ENCODE measurements around the gene RTP2. TPM values are rescaled to one million over a fixed set of nuclear protein-coding genes. Genes with fewer than 3 reads are reported as not detected.

RTP2 gene
- total and polyA plus RNA-seq, 2 of the 4 experiments (the other 2 are of a cell fraction), result not detected

DNA sequence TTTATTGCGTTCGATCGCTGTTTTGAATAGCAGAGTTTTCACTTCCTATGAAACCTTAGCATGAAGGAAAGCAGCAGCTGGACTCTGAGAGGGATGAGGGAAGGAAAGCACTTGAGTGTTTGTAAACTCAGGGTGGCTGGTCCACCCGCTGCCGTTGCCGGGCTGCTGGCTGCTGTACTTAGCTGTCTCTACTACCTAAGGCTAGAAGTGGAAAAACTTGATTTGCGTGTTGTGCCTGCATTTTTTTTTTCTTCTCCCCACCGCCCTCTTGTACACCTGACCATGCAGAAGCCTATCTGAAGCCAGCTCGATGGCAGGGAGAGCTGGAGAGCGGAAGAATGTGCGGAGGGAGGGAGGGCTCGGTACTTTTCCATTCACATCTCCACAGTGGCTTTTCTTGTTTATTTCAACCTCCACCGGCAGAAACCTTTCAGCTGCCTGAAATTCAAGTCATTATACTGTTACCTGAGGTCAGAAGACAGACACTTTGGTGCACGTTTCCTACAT lies 47.7 kb upstream of the RTP2 start:
- H3K4me3 ChIP-seq (ENCODE audit: insufficient read depth, low read depth, low read length), result peak overlapping the region; percentile 4; the same call in 1 of the 2 replicates
- H3K4ac ChIP-seq (ENCODE audit: low read depth, low read length), result peak overlapping the region; percentile 10
- DNase-seq (peak; percentile 42), ATAC-seq (ENCODE audit: low read depth) (peak; percentile 19; the same call in 1 of the 2 replicates)
- CTCF ChIA-PET, result interaction anchor here (0.6 to 1.3 kb wide), 3 partner anchors 166 to 828 kb away, joined by 3 read pairs; no protein-coding TSS in a partner anchor
- peak overlapping the region in 1 of 2 experiments; percentile 56; a peak in 1 of 4 replicates for H4K8ac ChIP-seq (ENCODE audit: low read depth in 2 of 2, low read length in 2 of 2)
- H3K4me2 ChIP-seq (ENCODE audit: low read depth, low read length), result peak overlapping the region; percentile 41
- in situ Hi-C loops (cut with MboI; ENCODE audit: low sequenced_read_pairs), result no loop called here
- no peaks in the 10 kb centered on the region for H3K36me3 ChIP-seq (ENCODE audit: control insufficient read depth, insufficient read depth, low read length)
- peak overlapping the region; percentile 9; the same call in 1 of the 2 replicates for H2BK120ac ChIP-seq (ENCODE audit: low read depth, low read length)
- H4K91ac ChIP-seq (ENCODE audit: insufficient read depth, low read depth, low read length), result 0 out of 2 replicates have a peak overlapping the region, but pooled peaks have one; percentile 25
- H2BK15ac ChIP-seq (ENCODE audit: low read depth, low read length), result peak overlapping the region; percentile 28; the same call in 2 of the 3 replicates
- peak overlapping the region; percentile 54 for H3K18ac ChIP-seq (ENCODE audit: low read depth, low read length)
- dilution Hi-C loops (cut with HindIII; ENCODE audit: low sequenced_read_pairs, unreplicated experiment), result no loop called here
- no peak overlapping the region for H3K56ac ChIP-seq (ENCODE audit: extremely low read depth, insufficient read depth, low read length)
- H2AFZ ChIP-seq (replicated peaks; ENCODE audit: low read length, poor library complexity), result peak overlapping the region; percentile 78
- no TSS peak for BruUV-seq (replicated peaks)
- peak overlapping the region; percentile 0; the same call in 1 of the 2 replicates for H2AK5ac ChIP-seq (ENCODE audit: low read depth, low read length)
- no peak overlapping the region for H4K5ac ChIP-seq (ENCODE audit: low read depth, low read length)
- peak overlapping the region; percentile 30; the same call in 1 of the 2 replicates for H3K27ac ChIP-seq (ENCODE audit: insufficient read depth, low read length)
- intact Hi-C loops (cut with micrococcal nuclease), result no loop called here
- peak overlapping the region; percentile 34 for H3K9ac ChIP-seq (ENCODE audit: low read depth, low read length)
- no CpG with 5 or more reads among the region's 14 CpGs for WGBS, 2 experiments (ENCODE audit: extremely low coverage in 2 of 2, insufficient read length in 1 of 2)
- POLR2A ChIA-PET (ENCODE audit: unreplicated experiment), result interaction anchor here (0.5 to 0.6 kb wide), 2 partner anchors 16 to 219 kb away, joined by 3 to 5 read pairs; no protein-coding TSS in a partner anchor
- no peak overlapping the region for H2BK20ac ChIP-seq (ENCODE audit: low read depth, low read length)
- H3K27me3 ChIP-seq (ENCODE audit: control insufficient read depth, insufficient read depth, low read length), result no peaks in the 10 kb centered on the region
- H3K4me1 ChIP-seq (ENCODE audit: control insufficient read depth, insufficient read depth, low read length), result peaks cover 4% of the 10 kb centered on the region
- peak overlapping the region; percentile 63; the same call in 1 of the 2 replicates for H3K14ac ChIP-seq (replicated peaks; ENCODE audit: low read depth, low read length)
- no peak overlapping the region for H2BK5ac ChIP-seq (ENCODE audit: low read depth, low read length, poor library complexity, severe bottlenecking)
- no peaks in the 10 kb centered on the region for H3K9me3 ChIP-seq (ENCODE audit: control insufficient read depth, insufficient read depth, low read length)
- no peaks in the 10 kb centered on the region for H3K9me1 ChIP-seq (ENCODE audit: insufficient read depth, low read length)
- TF ChIP-seq MAZ (IDR thresholded peaks at IDR 0.05; ENCODE audit: borderline replicate concordance, low read depth, low read length), result no peak
- no peak for TF ChIP-seq FOS (IDR thresholded peaks at IDR 0.05; ENCODE audit: low read depth, low read length)
- no peak for TF ChIP-seq CHD1 (IDR thresholded peaks at IDR 0.05; ENCODE audit: low read depth, low read length)
- TF ChIP-seq, protein P1, sequence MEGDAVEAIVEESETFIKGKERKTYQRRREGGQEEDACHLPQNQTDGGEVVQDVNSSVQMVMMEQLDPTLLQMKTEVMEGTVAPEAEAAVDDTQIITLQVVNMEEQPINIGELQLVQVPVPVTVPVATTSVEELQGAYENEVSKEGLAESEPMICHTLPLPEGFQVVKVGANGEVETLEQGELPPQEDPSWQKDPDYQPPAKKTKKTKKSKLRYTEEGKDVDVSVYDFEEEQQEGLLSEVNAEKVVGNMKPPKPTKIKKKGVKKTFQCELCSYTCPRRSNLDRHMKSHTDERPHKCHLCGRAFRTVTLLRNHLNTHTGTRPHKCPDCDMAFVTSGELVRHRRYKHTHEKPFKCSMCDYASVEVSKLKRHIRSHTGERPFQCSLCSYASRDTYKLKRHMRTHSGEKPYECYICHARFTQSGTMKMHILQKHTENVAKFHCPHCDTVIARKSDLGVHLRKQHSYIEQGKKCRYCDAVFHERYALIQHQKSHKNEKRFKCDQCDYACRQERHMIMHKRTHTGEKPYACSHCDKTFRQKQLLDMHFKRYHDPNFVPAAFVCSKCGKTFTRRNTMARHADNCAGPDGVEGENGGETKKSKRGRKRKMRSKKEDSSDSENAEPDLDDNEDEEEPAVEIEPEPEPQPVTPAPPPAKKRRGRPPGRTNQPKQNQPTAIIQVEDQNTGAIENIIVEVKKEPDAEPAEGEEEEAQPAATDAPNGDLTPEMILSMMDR (conservative IDR thresholded peaks at IDR 0.05; ENCODE audit: low read depth, low read length), result no peak
- no peak for TF ChIP-seq RFX5 (IDR thresholded peaks at IDR 0.05; ENCODE audit: low read depth, low read length)
- H3K23ac ChIP-seq (ENCODE audit: low read depth, low read length), result peak overlapping the region; percentile 18; the same call in 1 of the 2 replicates
- no peak overlapping the region for H2AK9ac ChIP-seq (replicated peaks; ENCODE audit: low read depth, low read length, poor library complexity)
- no peaks in the 10 kb centered on the region for H4K20me1 ChIP-seq (ENCODE audit: insufficient read depth, low read length)
- H3K79me1 ChIP-seq (ENCODE audit: low read depth in 1 of 2, low read length in 2 of 2), result 0 out of 4 replicates have a peak, but pooled peaks cover 0 to 8% of the 10 kb centered on the region in 2 experiments
